M059J (cell line): ENCODE results near the gene GON4L. TPM values are rescaled to one million over a fixed set of nuclear protein-coding genes. Genes with fewer than 3 reads are reported as not detected.
"Not testable (repeated sequence)": the region's sequence is repeated elsewhere in the genome, so short reads cannot be mapped to it uniquely, and the experiment has no call there.

ENCODE experiments used
- DNase-seq: peaks from one replicate; pipeline ENCODE4 v3.0.0-alpha.2; 2012; ENCODE audit warnings: low read depth
- total RNA-seq: library from RNA; depleted of rRNA; stranded (reverse); fragments of >200 nt; shearing (Covaris generic); gene quantifications from 2 replicates; pipeline ENCODE4 v1.2.3, GENCODE V29; 2014

Gene GON4L
- total RNA-seq, 1 experiment from 2014 or later: 22.0 TPM

- DNase-seq: no peak
These were observed 20.9 kb upstream of the GON4L start for GRCh38 chr1:155877945-155878344.

- DNase-seq: peak; percentile 90
These were observed 16.8 kb upstream of the GON4L start for GRCh38 chr1:155873860-155874259.

GRCh38 chr1:155872527-155872926, 15.5 kb upstream of the GON4L start:
- DNase-seq: no peak

- DNase-seq: peak; percentile 40
These were observed 14.4 kb upstream of the GON4L start for GRCh38 chr1:155871390-155871789.

- no peak for DNase-seq
These were observed 10.8 kb upstream of the GON4L start for GRCh38 chr1:155867766-155868165.

- peak; percentile 26 for DNase-seq
These were observed 7.4 kb upstream of the GON4L start for GRCh38 chr1:155864393-155864792.

GRCh38 chr1:155861896-155862295, 4.9 kb upstream of the GON4L start:
- no peak for DNase-seq

GRCh38 chr1:155860970-155861510, 4.0 kb upstream of the GON4L start:
- DNase-seq: no peak

- DNase-seq: peak; percentile 76
These were observed 3.2 kb upstream of the GON4L start for GRCh38 chr1:155859881-155860871.

- DNase-seq: peak; percentile 96
These were observed 2.3 kb upstream of the GON4L start, which contains the start of gene SYT11 for GRCh38 chr1:155859234-155859829. Gene SYT11, plus strand, starts transcription at chr1:155859567. Its CDS starts 195 bp downstream, at chr1:155859762.

GRCh38 chr1:155858800-155859233, 1.8 kb upstream of the GON4L start:
- DNase-seq: no peak

- no peak for DNase-seq
These were observed 598 bp downstream of the GON4L start for GRCh38 chr1:155856257-155856974.

- no peak for DNase-seq
These were observed 6.7 kb downstream of the GON4L start for GRCh38 chr1:155850345-155850744.

GRCh38 chr1:155847823-155848529, 9.0 kb downstream of the GON4L start:
- no peak for DNase-seq

GRCh38 chr1:155844860-155845421, 12.1 kb downstream of the GON4L start:
- no peak for DNase-seq

GRCh38 chr1:155840386-155840785, 16.6 kb downstream of the GON4L start:
- DNase-seq: no peak

GRCh38 chr1:155835548-155835947, 21.5 kb downstream of the GON4L start:
- no peak for DNase-seq

GRCh38 chr1:155834927-155835399, 22.1 kb downstream of the GON4L start:
- not testable (repeated sequence) for DNase-seq

GRCh38 chr1:155834296-155834926, 22.6 kb downstream of the GON4L start:
- peak; percentile 67 for DNase-seq

- no peak for DNase-seq
These were observed 23.2 kb downstream of the GON4L start for GRCh38 chr1:155833665-155834295.
